ENCODE results near the gene CKMT2.
A peak's percentile ranks its signal among the peaks of the same experiment; 100 is the strongest.
"Not testable (repeated sequence)": the region's sequence is repeated elsewhere in the genome, so short reads cannot be mapped to it uniquely, and the experiment has no call there.

The CKMT2 gene

GRCh38 chr5:81253875-81254274 lies 20.8 kb downstream of the CKMT2 start:
- DNase-seq: no peak

GRCh38 chr5:81254886-81255559 lies 21.9 kb downstream of the CKMT2 start:
- DNase-seq: no peak

GRCh38 chr5:81256766-81257165 lies 23.6 kb downstream of the CKMT2 start:
- DNase-seq: no peak

GRCh38 chr5:81262796-81263195 lies 29.7 kb downstream of the CKMT2 start:
- not testable (repeated sequence) for DNase-seq

DNA sequence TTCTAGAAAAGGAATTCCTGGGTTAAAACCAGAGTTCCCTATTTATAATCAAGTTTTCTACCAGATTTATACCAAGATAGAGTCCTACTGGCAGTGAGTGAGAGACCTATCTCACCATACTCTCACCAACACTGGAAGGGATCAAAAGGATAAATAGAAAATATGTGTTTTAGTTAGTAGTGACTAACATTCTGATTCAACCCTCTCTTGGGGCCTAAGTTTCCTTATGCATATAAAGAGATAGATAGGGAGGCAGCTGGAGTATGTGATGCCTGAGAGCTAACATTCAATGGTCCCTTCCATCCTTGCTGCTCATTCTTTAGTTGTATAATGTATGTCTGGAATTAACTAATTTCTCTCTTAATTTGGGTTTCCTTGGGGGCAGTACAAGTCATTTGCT lies 32.0 kb downstream of the CKMT2 start:
- DNase-seq: no peak

DNA sequence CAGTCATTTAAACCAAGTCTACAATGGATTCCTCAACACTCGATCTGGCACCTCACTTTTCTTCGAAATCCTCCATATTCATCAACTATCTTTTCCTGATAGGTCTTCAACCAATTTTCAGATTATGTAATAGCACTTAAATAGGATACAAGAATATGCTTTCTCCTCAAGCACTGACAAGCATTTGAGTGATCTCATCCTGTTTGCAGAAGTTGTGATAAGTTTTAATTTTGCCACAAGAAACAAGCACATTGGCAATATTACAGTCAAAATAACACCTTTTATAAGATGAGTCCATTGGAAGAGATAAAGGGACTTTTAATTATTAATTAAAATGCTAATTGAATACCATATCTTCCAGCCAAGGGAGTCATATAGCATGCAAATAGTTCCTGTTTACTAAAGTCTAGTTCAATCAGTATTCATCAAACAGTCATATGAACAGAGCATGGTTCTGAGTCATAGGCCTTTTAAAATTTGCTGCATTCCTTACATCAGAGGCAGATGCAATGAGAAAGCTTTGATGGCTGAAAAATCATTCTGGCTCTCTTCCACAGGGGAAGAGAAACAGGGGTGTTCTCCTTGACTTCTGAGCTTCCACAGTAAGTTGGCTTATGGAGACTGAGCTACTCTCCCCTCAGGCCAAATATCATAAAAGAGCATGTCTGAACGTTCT lies 35.5 kb downstream of the CKMT2 start:
- no peak for DNase-seq

DNA sequence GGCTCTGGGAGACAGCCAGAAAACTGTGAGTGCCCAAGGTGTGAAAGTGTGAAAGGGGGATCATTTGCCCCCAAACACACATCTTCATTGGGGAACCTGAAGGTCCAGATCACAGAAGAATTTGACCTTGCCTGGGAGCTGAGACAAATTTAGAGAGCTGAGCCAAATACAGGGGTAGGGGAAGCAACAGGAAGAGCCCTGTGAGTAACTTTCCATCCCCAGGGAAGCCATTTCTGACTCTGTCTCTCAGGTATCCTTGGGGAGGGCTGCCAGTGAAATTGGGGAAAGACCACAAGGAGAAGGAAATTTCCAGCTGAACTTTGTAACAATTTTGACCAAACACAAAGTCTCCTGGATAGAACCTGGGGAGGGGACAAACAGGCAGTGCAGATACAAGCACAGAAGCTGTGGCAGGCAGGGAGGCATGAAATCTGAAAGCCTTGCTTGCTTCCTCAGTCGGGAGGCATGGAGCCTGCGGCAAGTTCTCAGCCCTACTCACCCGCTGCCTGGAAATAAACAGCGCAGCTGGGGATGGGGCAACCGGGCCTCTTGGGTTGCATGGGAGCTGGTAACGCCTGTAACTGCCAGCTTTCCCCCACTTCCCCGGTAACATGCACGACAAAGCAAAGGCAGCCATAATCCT lies 36.8 kb downstream of the CKMT2 start:
- no peak for DNase-seq

DNA sequence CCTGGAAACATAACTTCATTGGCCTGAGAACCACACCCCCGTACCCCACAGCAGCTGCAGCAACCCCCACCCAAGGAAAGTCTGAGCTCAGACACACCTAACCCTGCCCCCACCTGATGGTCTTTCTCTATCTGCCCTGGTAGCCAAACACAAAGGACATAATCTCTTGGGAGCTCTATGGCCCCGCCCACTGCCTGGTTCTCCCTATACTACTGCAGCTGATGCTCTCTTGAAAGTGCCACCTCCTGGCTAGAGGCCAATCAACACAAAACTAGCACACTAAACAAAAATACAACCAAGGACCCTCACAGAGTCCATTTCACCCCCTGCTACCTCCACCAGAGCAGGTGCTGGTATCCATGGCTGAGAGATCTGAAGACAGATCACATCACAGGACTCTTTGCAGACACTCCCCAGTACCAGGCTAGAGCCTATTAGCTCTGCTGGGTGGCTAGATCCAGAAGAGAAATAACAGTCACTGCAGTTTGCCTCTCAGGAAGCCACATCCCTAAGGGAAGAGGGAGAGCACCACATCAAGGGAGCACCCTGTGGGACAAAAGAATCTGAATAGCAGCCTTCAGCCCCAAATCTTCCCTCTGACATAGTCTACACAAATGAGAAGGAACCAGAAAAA lies 37.4 kb downstream of the CKMT2 start:
- not testable (repeated sequence) for DNase-seq

DNA sequence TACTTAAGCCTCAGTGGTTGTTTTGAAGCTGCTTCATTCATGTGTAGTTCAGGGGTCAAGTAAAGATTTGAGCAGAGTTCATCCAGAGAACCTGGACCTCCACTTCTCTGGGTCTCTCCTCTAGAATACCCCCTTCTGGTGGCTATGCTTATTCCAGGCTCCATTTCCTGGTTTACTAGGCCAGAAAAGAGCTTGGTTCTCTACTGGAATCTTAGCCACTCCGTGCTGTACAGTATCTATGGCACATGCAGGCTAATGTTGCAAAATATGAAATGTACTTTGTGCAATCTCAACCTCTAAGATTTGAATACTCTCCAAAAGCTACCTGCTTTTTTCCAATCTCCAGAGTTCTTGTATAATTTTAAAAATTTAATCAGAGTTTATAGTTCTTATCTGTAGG lies 50.9 kb downstream of the CKMT2 start:
- no peak for DNase-seq

DNA sequence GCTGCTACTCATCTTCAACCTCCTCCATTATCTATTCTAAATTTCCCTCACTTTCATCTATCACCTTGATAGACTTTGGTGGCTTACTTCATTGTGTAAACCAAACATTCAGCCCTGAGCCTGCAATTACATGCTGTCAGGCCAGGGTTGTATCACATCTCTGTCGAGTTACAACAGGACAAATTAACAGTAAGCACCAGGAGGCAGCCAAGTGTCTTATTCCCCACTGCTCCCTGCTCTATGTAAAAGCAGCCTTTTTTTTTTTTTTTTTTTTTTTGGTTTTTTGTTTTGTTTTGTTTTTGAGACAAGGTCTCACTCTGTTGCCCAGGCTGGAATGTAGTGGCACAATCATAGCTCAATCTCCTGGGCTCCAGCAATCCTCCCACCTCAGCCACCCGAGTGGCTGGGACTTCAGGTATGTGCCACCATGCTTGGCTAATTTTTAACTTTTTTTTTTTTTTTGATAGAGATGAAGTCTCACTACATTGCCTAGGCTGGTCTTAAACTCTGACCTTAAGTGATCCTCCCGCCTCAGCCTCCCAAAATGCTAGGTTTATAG lies 53.0 kb downstream of the CKMT2 start:
- no peak for DNase-seq

- DNase-seq: no peak
Observed at GRCh38 chr5:81288021-81288433, 54.9 kb downstream of the CKMT2 start.

DNA sequence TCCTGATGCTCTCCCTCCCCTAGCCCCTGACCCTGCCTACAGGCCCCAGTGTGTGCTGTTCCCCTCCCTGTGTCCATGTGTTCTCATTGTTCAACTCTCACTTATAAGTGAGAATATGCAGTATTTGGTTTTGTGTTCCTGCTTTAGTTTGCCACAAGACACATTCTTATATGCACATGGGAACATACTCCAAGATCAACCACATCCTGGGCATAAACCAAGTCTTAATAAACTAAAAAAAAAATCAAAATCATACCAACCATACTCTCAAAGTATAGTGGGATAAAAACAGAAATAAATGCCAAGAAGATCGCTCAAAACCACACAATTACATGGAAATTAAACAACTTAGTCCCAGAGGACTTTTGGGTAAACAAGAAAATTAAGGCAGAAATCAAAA lies 57.0 kb downstream of the CKMT2 start:
- no peak for DNase-seq

DNA sequence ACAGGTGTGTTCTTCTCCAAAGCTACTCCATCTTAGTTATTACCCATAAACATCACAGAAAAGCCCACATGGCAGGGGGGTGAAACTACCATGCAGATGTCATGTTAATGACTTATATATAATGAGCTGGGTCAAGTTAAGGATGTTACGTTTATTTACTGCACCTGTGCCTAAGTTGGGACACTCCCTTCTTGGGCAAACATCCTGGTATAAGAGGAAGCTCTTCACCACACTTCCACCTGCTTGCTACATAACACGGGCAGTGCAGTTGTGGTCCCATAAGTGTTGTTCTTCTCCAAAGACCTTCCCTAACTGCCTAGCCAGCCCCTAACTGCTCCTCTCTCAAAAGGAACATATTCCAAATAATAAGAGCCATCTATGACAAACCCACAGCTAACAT lies 59.0 kb downstream of the CKMT2 start:
- no peak for DNase-seq

- DNase-seq: not testable (repeated sequence)
Observed at GRCh38 chr5:81294021-81294420, 60.9 kb downstream of the CKMT2 start.

GRCh38 chr5:81297531-81297930 lies 64.4 kb downstream of the CKMT2 start:
- DNase-seq: no peak

- no peak for DNase-seq
Observed at GRCh38 chr5:81300921-81301270, 67.8 kb downstream of the CKMT2 start.

GRCh38 chr5:81301271-81302015 lies 68.3 kb downstream of the CKMT2 start, which contains the start of gene ZCCHC9:
ZCCHC9 (plus strand) TSS chr5:81301587; CDS start chr5:81304758, 3,171 bp downstream.
- DNase-seq: peak; percentile 92 to 93

- DNase-seq: no peak
Observed at GRCh38 chr5:81302596-81302995, 69.5 kb downstream of the CKMT2 start.

DNA sequence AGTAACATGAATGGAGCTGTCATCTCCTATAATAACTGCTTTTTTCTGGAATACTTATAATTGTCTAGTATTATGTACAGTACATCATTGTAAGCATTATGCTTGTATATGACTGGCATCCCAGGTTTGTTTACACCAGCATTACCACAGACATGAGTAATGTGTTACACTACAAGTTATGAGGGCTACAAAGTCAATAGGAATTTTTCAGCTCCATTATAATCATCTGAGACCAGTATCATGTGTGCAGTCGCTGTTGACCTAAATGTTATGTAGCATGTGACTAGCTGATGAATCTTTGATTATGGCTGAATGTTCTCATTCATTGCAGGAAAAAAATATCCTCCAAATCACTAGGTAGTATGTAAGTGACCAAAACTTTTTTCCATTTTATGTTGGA lies 70.4 kb downstream of the CKMT2 start:
- no peak for DNase-seq

- no peak for DNase-seq
Observed at GRCh38 chr5:81305785-81306184, 72.7 kb downstream of the CKMT2 start.

DNA sequence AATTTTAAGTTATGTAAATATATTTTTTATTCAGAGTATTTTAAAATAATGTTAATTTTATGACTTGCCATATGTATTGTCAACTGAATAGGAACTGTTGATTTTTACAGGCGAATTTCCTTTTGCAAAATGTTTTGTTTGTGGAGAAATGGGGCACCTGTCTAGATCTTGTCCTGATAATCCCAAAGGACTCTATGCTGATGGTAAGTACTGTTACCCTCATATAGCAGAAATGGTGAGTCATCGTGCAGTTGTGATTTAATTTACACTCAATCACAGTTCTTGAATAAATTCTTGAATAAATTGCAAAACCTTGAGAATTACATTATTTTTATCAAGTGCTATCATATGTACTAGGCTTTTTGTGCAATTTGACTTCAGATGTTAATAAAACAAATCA lies 75.7 kb downstream of the CKMT2 start:
- no peak for DNase-seq

GRCh38 chr5:81310402-81311063 lies 77.4 kb downstream of the CKMT2 start:
- no peak for DNase-seq

All from activated CD4-positive, alpha-beta T cell treated with anti-CD3 and anti-CD28 coated beads, Interleukin-2, amount 50 U/mL, for 48 hours (primary cell).